ENCODE results near the gene STARD10. TPM values are rescaled to one million over a fixed set of nuclear protein-coding genes. Genes with fewer than 3 reads are reported as not detected.
A peak's percentile ranks its signal among the peaks of the same experiment; 100 is the strongest.

STARD10 gene
- total RNA-seq, 4 donors from 2014 or later = 39.1 to 103 (median 71.1) TPM

DNA sequence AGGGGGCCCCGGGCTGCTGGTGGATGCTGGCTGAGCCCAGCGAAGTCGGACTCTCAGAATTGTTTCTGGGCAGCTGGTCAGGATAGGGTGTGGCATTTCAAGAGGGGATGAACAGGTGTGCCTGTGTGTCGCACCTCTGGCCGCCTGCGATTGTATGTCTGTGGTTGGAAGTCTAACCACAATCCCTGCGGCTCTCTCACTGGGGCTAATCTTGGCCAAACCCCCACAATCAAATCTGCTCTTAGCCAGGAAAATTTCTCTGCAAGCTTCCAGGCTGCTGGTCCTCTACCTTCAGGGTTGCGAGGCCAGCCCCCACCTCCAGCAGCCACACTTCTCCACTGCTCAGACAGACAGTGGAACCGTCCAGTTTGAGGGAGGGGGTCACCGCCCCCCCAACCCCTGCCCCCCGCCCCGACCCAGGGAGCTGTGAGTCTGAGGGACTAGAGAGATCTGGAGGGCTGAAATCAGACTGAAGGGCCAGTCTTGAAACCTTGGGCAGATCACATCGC lies 21.3 kb upstream of the STARD10 start:
- intact Hi-C loops (cut with DNase I; ENCODE audit: low total_unique reads) (loop anchor here (2.0 kb wide), 1 partner anchor 90 kb away; no protein-coding TSS in a partner anchor), in situ Hi-C loops (cut with MboI; ENCODE audit: low sequenced_read_pairs in 4 of 4) (no loop called here)
- ATAC-seq (peak in 1 of 2 donors; percentile 1), DNase-seq (no peak)
- Histone ChIP-seq H3K27me3 (no peaks in the 10 kb centered on the region), H3K27ac (peak overlapping the region; percentile 88 to 100 (median 94)), H3K4me1 (peaks cover 13 to 26% of the 10 kb centered on the region in 2 donors), H3K9me3 (no peaks in the 10 kb centered on the region), H3K36me3 (no peaks in the 10 kb centered on the region), H3K4me3 (peak overlapping the region; percentile 75 to 100 (median 94))
- no peak for TF ChIP-seq POLR2A (IDR thresholded peaks at IDR 0.05)
- TF ChIP-seq, protein P1, sequence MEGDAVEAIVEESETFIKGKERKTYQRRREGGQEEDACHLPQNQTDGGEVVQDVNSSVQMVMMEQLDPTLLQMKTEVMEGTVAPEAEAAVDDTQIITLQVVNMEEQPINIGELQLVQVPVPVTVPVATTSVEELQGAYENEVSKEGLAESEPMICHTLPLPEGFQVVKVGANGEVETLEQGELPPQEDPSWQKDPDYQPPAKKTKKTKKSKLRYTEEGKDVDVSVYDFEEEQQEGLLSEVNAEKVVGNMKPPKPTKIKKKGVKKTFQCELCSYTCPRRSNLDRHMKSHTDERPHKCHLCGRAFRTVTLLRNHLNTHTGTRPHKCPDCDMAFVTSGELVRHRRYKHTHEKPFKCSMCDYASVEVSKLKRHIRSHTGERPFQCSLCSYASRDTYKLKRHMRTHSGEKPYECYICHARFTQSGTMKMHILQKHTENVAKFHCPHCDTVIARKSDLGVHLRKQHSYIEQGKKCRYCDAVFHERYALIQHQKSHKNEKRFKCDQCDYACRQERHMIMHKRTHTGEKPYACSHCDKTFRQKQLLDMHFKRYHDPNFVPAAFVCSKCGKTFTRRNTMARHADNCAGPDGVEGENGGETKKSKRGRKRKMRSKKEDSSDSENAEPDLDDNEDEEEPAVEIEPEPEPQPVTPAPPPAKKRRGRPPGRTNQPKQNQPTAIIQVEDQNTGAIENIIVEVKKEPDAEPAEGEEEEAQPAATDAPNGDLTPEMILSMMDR (IDR thresholded peaks at IDR 0.05 in 4 of 5, conservative IDR thresholded peaks at IDR 0.05 in 1 of 5) = no peak

DNA sequence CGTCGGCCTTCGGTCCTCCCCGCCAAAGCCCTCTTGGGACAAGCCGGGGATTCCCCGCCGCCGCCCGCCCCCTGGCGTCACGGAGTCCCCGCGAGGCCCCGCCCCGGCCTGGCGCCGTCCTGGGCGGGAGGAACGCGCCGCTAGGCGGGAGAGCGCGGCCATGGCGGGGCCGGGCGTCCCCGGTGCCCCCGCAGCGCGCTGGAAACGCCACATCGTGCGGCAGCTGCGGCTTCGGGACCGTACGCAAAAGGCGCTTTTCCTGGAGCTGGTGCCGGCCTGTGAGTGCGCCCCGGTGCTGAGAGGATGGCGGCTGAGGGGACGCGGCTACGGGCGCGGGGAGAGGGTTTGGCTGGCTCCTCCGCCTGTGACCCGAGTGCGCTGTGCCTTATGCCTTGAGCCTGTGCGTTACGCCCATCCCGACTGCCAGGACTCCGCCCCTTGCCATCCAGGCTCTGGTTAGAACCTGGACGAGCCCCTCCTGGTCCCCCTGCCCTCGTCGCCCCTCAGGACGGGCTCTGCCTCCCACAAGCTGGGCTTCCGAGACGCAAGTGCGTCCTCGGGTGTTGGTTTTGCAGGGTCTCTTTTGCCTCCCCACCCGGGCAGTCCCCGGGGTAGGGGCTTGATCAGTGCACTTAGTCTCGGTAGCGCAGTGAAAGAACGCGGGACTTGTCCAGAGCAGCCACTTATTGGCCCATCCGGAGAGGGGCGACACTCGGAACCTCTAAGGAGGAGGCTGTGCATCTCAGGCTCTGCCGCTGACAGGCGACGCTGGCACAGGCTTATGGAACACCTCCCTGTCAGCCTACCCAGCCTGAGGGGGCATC lies 20.7 kb upstream of the STARD10 start, which contains the start of gene ATG16L2:
Gene ATG16L2, plus strand, starts transcription at position 126 of the 824 bp plus-strand sequence. Its CDS starts 35 bp downstream, at position 161.
- Histone ChIP-seq H3K27me3 (no peaks in the 10 kb centered on the region), H3K4me1 (peaks cover 13 to 26% of the 10 kb centered on the region in 2 donors), H3K27ac (peak within 1 kb of the TSS; percentile 88 to 100 (median 94)), H3K4me3 (peak within 1 kb of the TSS; percentile 75 to 100 (median 94)), H3K36me3 (peaks cover 0 to 1% of the 10 kb centered on the region in 2 donors), H3K9me3 (no peaks in the 10 kb centered on the region)
- DNase-seq (peak; percentile 71 to 78), ATAC-seq (peak; percentile 88 to 90)
- intact Hi-C loops (cut with DNase I; ENCODE audit: low total_unique reads) = loop anchor here (1.0 to 2.0 kb wide), 4 partner anchors 8 to 328 kb away; partner anchors contain the start of gene FCHSD2
- in situ Hi-C loops (cut with MboI; ENCODE audit: low sequenced_read_pairs in 4 of 4) = no loop called here
- TF ChIP-seq, protein P1 (IDR thresholded peaks at IDR 0.05 in 4 of 5, conservative IDR thresholded peaks at IDR 0.05 in 1 of 5) = peak; percentile 7 to 69 (median 33)
- TF ChIP-seq POLR2A (IDR thresholded peaks at IDR 0.05) = peak; percentile 65 to 70

DNA sequence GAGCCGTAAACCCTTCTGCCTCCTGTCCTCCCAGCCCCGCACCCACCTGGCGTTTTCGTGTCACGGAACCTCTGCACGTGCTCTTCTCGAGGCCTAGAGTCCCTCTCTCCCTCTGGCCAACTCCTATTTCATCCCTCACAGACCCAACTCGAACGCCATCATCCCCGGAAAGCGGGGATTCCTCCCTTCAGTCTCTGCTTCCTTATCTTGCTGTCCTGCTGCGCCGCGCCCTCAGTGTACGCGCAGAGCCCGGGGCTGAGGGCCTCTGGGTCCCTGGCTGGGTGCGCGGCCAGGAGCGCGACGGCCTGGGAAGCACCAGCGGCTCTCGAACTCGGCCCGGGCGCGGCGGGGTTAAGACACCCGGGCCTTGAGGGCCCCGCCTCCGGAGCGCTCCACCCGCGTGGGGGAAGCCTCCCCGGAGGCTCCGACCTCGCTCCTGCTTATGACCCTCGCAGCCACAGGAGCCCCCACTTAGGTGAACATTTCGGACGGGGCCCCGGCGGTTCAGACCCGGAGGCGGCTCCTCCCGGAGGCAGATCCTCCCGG lies 20.0 kb upstream of the STARD10 start:
- DNase-seq = peak; percentile 54 to 72
- Histone ChIP-seq H3K27me3 (no peaks in the 10 kb centered on the region), H3K27ac (peak overlapping the region; percentile 88 to 100 (median 94)), H3K9me3 (no peaks in the 10 kb centered on the region), H3K4me3 (peak overlapping the region; percentile 75 to 100 (median 94)), H3K4me1 (peaks cover 13 to 26% of the 10 kb centered on the region in 2 donors), H3K36me3 (peaks cover 0 to 6% of the 10 kb centered on the region in 2 donors)
- in situ Hi-C loops (cut with MboI; ENCODE audit: low sequenced_read_pairs in 4 of 4) = no loop called here
- intact Hi-C loops (cut with DNase I; ENCODE audit: low total_unique reads) = loop anchor here (1.0 to 2.0 kb wide), 4 partner anchors 8 to 328 kb away; partner anchors contain the start of gene FCHSD2
- TF ChIP-seq, protein P1 (IDR thresholded peaks at IDR 0.05 in 4 of 5, conservative IDR thresholded peaks at IDR 0.05 in 1 of 5) = peak in 1 of 5 experiments; percentile 46
- peak; percentile 9 to 77 for TF ChIP-seq POLR2A (IDR thresholded peaks at IDR 0.05)
- ATAC-seq = peak; percentile 84 to 86

DNA sequence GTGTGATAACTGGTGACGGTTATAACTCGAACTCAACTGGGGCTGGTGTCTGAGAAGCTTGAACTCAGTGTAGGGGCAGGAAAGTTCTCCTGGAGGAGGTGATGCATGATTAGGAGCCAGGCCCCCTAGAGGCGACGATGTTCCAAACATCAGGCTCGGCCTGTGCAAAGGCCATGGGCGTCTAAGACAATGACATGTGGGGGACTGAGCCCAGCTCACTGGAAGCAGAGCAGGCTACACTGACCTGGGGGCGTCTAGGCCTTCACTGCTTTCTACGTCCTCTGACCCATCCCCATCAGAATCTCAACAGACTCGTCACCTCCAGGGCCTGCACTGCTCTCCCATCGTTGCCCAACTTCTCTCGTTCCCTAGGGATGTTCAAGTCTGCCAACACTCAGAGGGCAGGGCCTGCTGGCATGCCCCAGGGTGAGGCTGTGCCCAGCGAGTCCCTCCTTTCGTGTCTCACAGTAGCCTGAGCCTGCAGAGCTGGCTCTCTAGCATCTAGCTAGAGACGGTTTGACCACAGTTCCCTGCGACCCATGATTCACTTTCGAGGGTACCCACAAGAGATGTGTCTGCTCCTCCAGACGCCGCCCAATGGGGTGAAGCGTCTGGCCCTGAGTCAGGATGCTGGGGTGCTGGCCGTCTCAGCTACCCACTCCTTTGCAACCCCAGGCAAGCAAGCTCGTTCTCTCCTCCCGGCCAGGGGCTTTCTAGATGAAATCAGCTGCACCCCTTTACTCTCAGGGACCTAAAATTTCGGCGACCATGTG lies 19.3 kb upstream of the STARD10 start:
- Histone ChIP-seq H3K9me3 (no peaks in the 10 kb centered on the region), H3K4me3 (peak overlapping the region; percentile 75 to 100 (median 94)), H3K4me1 (peaks cover 13 to 26% of the 10 kb centered on the region in 2 donors), H3K36me3 (peaks cover 0 to 6% of the 10 kb centered on the region in 2 donors), H3K27me3 (no peaks in the 10 kb centered on the region), H3K27ac (peak overlapping the region; percentile 88 to 100 (median 94))
- intact Hi-C loops (cut with DNase I; ENCODE audit: low total_unique reads) = no loop called here
- DNase-seq (peak in 1 of 2 donors; percentile 78), ATAC-seq (peak; percentile 49 to 56)
- in situ Hi-C loops (cut with MboI; ENCODE audit: low sequenced_read_pairs in 4 of 4) = no loop called here
- TF ChIP-seq POLR2A (IDR thresholded peaks at IDR 0.05) = no peak
- TF ChIP-seq, protein P1 (IDR thresholded peaks at IDR 0.05 in 4 of 5, conservative IDR thresholded peaks at IDR 0.05 in 1 of 5) = peak; percentile 36 to 64 (median 47)

Measured in gastrocnemius medialis (tissue), 4 donors.